DMS153 treated with DMSO at 0.1 percent for 48 hours (cell line): ENCODE results near the gene SELENOH.
"Not testable (repeated sequence)": the region's sequence is repeated elsewhere in the genome, so short reads cannot be mapped to it uniquely, and the experiment has no call there.

ENCODE experiments used
- DNase-seq: peaks from one replicate; lab custom pipeline; 2025; ENCODE audit not compliant: unreplicated experiment; lab: John Stamatoyannopoulos, UW

SELENOH gene, protein sequence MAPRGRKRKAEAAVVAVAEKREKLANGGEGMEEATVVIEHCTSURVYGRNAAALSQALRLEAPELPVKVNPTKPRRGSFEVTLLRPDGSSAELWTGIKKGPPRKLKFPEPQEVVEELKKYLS

DNA sequence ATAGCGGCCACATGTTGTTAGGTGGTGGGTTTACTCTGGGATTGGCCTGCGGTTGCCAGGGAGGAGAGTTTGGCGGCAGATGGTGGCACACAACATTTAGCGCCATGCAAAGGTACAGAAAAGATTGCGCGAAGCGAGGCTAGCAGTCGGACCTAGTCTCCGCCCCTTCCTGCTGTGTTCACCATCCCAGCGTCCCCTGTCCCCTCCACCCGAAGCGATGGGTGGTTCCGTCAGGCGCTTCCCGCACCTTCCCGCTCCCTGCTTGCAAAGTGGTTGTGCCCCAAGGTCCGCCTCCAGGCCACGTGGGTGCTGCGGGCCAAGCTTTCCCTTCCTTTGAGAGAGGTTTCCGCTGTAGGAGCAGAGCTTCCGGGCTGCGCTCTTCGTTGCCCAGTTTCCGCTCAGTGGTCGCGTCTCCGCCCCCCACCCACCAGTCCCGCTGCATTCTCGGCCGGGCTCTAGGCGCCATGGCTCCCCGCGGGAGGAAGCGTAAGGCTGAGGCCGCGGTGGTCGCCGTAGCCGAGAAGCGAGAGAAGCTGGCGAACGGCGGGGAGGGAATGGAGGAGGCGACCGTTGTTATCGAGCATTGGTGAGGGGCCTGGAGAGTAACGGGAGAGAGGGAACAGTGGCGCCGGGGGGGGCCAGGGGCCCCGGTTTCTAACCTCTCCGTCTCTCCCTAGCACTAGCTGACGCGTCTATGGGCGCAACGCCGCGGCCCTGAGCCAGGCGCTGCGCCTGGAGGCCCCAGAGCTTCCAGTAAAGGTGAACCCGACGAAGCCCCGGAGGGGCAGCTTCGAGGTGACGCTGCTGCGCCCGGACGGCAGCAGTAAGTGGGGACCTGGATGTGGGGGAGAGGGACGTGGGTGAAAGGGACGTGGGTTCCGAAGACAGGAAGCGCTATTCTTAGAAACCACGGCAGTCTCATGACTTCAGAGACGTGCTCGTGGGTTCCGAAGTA lies at the start of gene SELENOH:
Gene SELENOH, plus strand, starts transcription at position 360 of the 955 bp plus-strand sequence. Its CDS starts 105 bp downstream, at position 465.
- DNase-seq: peak; percentile 91

DNA sequence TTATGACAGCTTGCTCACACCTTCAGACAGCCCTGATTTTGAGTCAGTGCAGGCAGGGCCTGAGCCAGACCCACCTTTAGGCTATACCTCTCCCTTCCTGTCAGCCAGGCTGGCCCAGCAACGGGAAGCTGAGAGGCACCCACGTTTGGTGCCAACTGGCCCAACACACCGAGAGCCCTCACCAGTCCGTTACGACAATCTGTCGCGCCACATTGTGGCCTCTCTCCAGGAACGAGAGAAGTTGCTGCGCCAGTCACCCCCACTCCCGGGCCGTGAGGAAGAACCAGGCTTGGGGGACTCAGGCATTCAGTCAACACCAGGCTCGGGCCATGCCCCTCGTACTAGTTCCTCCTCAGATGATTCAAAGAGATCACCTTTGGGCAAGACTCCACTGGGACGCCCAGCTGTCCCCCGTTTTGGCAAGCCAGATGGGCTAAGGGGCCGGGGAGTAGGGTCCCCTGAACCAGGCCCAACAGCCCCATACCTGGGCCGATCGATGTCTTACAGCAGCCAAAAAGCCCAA lies 42.4 kb upstream of the SELENOH start:
- no peak for DNase-seq

DNA sequence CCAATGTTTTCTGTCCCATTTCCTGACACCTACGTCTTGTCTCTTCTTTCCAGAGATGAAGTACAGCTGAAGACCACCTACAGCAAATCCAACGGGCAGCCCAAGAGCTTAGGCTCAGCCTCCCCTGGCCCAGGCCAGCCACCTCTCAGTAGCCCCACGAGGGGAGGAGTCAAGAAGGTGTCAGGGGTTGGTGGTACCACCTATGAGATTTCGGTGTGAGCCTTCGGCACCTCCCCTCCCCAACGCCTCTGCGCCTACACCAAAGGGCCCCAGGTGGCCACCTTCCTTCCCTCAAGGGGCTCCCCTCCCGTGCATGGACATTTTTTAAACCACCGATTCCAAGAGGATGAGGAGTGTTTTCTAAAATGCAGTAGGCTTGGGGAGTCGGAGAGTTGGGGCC lies 41.5 kb upstream of the SELENOH start:
- no peak for DNase-seq

DNA sequence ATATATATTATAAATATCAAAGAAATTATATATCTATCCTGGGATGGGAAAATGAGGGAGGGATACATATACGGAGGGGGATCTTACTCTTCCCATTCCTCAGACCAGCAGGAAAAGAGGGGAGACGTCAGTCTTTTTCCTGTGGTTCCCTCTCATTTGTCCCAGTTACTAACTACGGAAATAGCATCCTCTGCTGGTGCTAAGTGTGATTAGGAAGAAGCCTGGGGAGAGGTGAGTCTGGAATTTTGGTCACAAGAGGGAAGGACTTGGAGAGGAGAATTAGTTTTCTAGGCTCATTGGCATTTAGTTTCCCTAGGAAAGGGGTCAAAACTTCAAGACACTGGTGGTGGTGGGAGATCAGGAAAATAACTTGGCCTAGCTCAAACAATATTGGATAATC lies 40.9 kb upstream of the SELENOH start:
- DNase-seq: no peak

DNA sequence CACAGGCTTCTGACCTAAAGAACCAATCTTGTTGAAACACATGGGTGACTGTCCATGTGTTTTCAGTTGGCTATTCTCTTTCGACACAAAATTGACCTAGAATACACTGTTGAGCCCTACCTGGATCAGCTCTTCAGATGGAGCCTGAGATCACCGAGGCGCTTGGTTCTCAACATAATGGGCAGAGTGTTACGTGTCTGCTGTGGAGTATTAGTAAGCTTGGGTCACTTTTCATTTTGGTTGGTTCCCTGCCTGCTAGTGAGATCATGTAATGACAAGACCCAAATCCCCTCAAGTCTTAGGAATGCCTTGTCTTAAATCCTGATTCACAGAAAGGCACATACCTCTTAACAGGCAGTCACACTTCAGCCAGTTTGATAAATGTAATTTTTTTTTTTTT lies 38.0 kb upstream of the SELENOH start:
- no peak for DNase-seq

DNA sequence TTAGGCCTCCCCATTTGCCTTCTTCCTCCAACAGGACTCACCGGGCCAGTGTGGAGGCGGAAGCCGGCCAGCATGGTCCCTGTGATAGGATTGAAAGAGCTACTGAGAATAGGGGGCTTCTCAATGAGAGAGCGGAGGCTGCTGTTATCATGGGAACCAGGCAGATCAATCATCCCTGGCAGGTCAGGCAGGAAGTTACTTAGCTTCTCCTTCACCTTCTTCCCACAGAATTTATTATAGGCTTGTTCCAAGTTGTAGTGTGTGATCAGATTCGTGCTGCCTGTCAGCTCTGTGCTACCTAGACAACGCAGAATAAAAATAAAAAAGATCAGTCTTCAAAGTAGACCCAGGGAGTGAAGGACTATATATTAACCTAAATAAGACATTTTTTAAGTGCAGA lies 36.4 kb upstream of the SELENOH start:
- no peak for DNase-seq

DNA sequence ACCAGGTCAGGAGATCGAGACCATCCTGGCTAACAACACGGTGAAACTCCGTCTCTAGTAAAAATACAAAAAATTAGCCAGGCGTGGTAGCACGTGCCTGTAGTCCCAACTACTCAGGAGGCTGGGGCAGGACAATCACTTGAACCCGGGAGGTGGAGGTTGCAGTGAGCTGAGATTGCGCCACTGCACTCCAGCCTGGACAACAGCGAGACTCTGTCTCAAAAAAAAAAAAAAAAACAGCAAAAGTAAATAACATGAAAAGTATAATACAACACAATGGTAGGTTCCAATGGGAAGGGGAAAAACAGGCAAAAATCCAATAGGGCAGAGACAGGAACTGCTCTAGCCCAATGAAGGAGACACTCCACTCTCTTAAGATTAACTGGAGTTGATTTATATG lies 35.9 kb upstream of the SELENOH start:
- not testable (repeated sequence) for DNase-seq

DNA sequence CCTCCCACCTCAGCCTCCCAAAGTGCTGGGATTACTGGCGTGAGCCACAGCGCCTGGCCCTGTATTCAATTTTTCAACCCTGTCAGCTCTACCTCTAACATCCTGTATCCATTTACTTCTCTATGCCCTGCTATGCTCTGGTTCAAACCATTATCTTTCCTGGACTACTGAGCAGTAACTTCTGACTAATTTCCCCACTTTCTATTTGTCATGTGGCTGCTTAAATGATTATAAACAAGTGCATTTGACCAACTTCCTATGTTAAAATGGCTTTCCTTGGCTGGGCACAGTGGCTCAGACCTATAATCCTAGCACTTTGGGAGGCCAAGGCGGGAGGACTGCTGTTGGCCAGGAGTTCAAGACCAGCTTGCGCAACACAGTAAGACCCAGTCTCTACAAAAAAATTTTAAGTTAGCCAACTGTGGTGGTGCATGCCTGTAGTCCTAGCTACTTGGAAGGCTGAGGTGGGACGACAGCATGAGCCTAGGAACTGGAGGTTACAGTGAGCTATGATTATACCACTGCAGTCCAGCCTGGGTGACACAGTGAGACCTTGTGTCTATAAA lies 31.4 kb upstream of the SELENOH start:
- no peak for DNase-seq

DNA sequence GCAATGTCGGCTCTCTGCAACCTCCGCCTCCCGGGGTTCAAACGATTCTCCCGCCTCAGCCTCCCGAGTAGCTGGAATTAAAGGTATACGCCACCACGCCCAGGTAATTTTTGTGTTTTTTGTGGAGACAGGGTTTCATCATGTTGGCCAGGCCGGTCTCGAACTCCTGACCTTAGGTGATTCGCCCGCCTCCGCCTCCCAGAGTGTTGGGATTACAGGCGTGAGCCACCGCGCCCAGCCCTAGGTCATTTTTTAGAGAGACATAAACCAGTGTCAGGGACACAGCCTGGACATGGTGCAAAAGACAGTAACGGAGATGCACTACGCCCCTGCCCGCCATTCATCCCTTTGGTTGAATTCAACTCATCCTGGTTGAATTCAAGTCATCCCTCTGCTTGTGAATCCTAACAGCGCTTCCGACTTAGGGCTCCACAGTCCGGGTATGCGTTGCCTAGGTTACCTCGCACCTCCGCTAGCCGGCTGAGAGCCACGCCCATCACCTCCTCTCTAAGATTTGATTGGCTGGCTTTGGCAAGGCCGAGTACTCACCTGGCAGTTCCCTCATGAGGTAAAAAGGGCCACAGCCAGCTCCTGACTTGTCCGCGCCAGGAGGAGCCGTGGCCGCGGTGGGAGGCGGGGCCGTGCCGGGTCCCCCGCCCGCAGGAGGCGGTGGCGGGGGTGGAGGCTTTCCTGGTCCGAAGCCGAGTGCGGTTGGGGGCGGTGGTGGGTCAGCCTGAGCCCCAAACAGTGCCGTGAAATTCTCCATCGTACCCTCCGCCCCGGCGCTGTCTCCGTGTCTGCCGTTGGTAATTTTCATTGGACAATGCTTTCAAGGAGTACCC lies 29.7 kb upstream of the SELENOH start, which contains the start of gene MED19:
Gene MED19, minus strand, starts transcription at position 802 of the 842 bp plus-strand sequence. Its CDS starts 36 bp downstream, at position 766.
- DNase-seq: peak; percentile 84

DNA sequence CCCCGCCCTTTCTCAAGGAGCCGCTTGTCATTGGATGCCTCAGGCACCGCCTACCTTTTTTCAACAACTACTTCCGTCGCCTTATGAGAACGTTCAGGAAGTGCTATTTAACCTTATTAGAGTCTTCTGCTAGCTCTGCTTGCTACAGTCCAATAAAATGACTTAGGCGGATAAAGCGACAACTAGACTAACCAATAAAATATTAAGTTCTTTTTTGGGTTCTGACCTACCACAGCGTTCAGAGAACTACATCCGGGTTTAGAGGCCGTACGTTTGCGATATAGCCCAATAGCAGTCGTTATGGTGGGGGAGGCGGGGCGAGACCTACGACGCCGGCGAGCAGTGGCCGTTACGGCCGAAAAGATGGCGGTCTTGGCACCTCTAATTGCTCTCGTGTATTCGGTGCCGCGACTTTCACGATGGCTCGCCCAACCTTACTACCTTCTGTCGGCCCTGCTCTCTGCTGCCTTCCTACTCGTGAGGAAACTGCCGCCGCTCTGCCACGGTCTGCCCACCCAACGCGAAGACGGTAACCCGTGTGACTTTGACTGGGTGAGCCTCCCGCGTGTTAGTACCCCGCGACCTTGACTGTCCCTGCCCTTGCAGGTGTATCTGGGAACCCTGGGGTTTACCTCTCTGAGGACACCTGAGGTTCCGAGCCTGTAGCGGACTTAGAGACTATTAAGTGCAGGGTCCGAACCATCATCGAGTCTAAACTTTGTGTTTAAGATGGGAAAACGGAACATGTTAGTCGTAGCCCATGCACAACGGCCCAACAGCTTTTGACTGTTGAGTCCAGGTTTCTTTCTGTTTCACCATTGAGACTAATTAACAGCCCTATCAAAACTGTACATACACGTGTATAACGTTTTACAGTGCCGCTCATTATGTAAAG lies 28.8 kb upstream of the SELENOH start, which contains the start of gene TMX2:
Gene TMX2, plus strand, starts transcription at position 338 of the 895 bp plus-strand sequence. Its CDS starts 26 bp downstream, at position 364.
- peak; percentile 97 for DNase-seq

DNA sequence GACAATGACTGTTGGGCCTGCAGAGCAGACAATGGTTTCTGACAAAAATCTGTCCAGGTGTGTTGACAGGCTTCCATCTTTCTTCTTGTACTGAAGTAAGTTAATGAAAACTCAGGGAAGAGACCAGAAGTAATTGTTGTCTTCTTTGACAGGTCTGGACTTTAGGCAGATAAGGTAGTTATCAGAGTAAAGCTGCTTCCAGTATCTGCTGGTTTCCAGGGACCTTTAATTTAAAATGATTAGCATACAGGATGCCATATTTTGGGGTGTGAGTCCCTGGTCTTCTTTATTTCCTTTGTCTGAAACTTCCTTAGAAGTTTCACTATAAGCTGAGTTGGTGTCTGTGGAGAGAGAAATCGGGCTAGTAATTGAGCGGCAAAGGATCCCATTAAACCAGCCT lies 27.5 kb upstream of the SELENOH start:
- no peak for DNase-seq

DNA sequence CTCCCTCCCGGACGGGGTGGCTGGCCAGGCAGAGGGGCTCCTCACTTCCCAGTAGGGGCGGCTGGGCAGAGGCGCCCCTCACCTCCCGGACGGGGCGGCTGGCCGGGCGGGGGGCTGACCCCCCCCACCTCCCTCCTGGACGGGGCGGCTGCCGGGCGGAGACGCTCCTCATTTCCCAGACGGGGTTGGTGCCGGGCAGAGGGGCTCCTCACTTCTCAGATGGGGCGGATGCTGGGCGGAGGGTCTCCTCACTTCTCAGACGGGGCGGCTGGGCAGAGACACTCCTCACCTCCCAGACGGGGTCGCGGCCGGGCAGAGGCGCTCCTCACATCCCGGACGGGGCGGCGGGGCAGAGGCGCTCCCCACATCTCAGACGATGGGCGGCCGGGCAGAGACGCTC lies 24.6 kb upstream of the SELENOH start:
- not testable (repeated sequence) for DNase-seq

DNA sequence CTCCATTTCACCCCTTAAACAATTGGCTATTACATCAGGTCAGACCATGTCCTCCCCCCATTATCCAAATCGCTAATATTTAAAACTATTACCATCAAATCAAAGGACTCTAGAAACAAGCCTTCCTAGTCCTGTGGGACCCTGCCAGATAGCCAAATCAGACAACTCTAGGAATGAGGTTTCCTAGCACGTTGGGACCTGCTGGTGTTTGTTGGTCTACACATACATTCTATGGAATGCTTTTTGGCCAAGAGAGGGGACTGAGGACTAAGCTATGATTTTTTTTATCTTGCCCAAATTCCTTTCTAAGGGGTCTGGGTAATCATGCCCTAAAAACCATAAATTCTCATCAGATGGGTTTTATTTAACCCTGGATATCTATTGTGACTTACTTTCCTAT lies 14.1 kb upstream of the SELENOH start:
- DNase-seq: no peak

DNA sequence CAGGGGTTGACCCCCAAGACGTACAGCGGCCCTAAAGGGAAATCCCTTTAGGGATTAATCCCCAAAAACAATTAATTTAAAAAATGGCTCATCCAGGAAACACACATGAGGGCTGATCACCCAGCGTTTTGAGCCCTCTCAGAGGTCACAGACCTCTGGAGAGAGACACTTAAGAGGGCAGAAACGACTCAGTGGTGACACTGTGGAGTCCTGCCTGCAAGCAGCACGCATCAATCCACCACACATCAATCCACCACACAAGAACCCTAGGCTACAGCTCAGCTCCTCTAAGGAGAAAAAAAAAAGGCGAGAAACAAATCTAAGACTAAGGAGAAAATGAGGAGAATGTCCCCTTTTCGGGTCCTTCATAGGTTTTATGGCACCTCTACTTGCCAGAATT lies 12.5 kb upstream of the SELENOH start:
- no peak for DNase-seq

DNA sequence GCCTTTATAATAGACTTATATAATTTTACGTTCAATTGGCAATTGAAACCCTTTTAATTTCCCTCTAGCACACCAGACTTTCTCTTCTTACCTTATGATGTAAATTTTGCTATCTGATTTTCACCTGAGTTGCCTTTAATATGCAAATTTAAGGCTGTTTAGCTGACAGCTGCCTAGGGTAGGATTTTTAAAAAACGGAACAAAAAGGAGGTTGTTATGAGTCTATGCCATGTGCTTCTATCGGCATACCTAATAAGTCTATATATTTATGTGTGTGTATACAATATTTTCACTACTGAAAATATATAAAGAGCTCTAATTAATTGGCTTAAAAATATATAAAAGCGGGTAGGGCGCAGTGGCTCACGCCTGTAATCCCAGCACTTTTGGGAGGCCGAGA lies 11.8 kb upstream of the SELENOH start:
- DNase-seq: no peak

DNA sequence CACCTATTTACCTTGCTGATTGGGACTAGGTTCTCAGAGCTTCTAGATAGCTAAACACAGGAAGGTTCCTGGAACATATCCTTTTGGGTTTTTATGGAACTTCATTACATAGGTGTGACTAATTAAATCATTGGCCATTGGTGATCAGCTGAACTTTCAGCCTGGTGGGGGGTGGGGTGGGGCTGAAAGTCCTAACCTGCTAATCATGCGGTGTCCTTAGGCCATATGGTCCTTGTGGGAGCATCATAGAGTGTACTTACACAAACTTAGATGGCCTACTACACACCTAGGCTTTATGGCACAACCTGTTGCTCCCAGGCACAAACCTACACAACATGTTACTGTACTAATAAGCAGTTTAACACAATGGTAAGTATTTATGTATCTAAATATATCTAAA lies 8.6 kb upstream of the SELENOH start:
- DNase-seq: no peak

DNA sequence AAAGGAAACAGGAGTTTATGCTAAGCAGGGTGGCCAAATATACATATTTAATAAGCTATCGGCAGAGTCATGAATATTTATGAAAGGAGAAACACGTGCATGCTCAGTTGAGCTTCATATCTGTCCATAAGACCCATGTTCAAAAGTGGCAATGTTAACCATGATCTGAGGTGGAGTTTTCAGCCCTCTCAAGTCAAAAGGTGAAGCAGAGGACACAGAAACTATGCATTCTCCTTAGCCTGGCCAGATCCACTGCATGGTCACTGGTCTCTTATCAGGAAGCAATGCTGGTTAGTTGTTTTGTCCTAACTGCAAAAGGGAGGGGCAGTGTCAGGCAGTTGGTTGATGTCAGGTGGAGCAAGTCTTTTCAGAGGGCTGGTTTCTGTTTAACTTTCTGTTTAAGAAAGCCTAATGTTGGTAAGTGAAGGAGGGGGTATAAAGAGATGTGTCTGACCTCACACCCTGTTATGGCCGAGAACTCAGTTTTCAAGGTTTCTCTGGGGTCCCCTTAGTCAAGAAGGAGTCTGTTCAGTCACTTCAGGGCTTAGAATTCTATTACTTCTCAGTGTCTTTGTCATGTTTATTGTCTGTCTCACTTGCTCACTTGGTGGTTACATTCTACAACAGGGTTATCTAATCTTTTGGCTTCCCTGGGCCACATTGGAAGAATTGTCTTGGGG lies 5.5 kb upstream of the SELENOH start:
- DNase-seq: no peak

DNA sequence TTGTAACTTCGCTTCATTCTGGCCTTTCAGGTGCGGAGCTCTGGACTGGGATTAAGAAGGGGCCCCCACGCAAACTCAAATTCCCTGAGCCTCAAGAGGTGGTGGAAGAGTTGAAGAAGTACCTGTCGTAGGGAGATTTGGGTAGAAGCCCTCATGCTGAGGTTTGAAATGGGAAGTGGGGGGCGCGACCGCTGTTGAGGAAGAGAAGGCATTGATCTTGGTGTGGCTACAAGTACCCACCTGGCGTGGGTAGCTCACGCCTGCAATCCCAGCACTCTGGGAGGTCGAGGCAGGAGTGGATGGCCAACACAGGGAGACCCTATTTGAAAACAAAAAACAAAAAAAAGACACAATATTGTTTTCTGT lies 779 bp downstream of the SELENOH start:
- DNase-seq: no peak

DNA sequence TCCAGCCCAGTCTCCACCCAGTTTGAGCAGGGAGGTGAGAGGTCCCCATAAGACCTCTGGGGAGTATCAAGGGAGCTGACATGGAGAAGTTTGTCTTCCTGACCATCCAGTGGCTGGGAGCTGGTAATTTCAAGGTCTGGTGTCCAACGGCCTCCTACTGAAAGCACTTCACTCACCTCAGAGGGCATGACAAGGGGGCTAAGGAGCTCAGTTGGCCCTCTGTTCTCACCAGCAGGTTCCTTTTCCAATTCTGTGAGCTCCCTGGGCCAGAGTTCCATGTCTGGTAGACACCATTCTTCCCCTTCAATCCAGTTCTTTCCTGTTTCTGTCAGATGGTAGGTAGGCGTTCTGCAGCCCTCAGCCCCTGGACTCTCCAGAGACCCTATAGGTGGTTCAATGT lies 3.1 kb downstream of the SELENOH start:
- no peak for DNase-seq
